ENCODE measurements around the gene NTSR1. TPM values are rescaled to one million over a fixed set of nuclear protein-coding genes. Genes with fewer than 3 reads are reported as not detected.

NTSR1 gene
- total and polyA plus RNA-seq, 2 of the 13 experiments (the other 11 are each of a cell fraction or from before 2014, with no cell fraction given), result 0.09 to 0.12 TPM

DNA sequence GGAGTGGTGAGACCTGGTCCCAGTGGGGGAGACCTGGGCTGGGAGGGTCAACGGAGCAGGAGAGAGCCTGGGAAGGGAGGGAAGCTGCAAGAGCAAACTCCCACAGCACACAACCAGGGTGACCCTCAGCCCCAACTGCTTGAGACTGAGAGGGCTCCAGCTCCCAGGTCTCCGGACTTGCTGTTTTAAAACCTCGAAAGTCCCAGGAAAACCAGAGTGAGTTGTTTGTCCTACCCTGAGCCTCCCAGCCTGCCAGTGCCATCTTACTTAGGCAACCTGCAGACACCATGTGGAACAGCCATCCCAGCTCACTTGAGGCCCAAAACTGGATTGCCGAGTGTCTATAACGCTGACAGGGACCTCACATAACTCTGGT, 4.8 kb upstream of the NTSR1 start:
- Histone ChIP-seq H3K36me3 (replicated peaks in 1 of 2; ENCODE audit: control insufficient read depth in 1 of 2, insufficient read depth in 2 of 2, low read length in 2 of 2) (no peaks in the 10 kb centered on the region), H3K27ac (ENCODE audit: extremely low read length, insufficient read depth, low read length) (no peak overlapping the region), H2AFZ (ENCODE audit: low read length) (no peak overlapping the region), H3K27me3 (ENCODE audit: control insufficient read depth in 1 of 2, insufficient read depth in 2 of 2, low read length in 2 of 2) (peaks cover 40 to 93% of the 10 kb centered on the region in 2 experiments), H3K4me1 (ENCODE audit: insufficient read depth, low read length) (peaks cover 8% of the 10 kb centered on the region; the same call in 1 of the 2 replicates), H4K20me1 (ENCODE audit: insufficient read depth, low read length) (no peaks in the 10 kb centered on the region; the same call in 1 of the 2 replicates), H3K9ac (ENCODE audit: insufficient read depth, low read depth, low read length) (no peak overlapping the region), H3K9me3 (ENCODE audit: low read length) (no peaks in the 10 kb centered on the region), H3K4me3 (replicated peaks in 1 of 3; ENCODE audit: insufficient read depth in 1 of 3, low read depth in 2 of 3, low read length in 3 of 3) (no peak overlapping the region), H3K4me2 (ENCODE audit: low read depth, low read length) (no peak overlapping the region), H3K79me2 (ENCODE audit: insufficient read depth, low read length) (no peaks in the 10 kb centered on the region)
- TF ChIP-seq ZFP36 (IDR thresholded peaks at IDR 0.05; ENCODE audit: borderline replicate concordance, low read depth, low read length, partially characterized antibody), result no peak
- no peak for TF ChIP-seq HDAC6 (IDR thresholded peaks at IDR 0.05; ENCODE audit: low read depth, low read length)
- 0 out of 2 replicates have a peak, but pooled peaks have one; percentile 25 for TF ChIP-seq NRL (CRISPR knock-in tag; IDR thresholded peaks at IDR 0.05; ENCODE audit: borderline replicate concordance)
- 0 out of 2 replicates have a peak, but pooled peaks have one; percentile 19 for TF ChIP-seq ZNF891 (CRISPR knock-in tag; IDR thresholded peaks at IDR 0.05)
- FAIRE-seq, result no peak
- ChIA-PET CTCF (ENCODE audit: low intra/inter-chr PET ratio, low total read pairs) (no interaction called here), POLR2A (no interaction called here)
- no TSS peak for BruUV-seq (replicated peaks)
- in situ Hi-C loops (cut with HindIII; ENCODE audit: extremely low pct_ligation_motif_present, low pct_unique_long_range_greater_than_20kb) (no loop called here), intact Hi-C loops (cut with micrococcal nuclease; ENCODE audit: unreplicated experiment) (no loop called here)
- DNase-seq (ENCODE audit: low spot score), result no peak
- 23% methylated on average over 5 of the region's 5 CpGs for WGBS (ENCODE audit: low lambda C conversion rate)
- ATAC-seq, result no peak

DNA sequence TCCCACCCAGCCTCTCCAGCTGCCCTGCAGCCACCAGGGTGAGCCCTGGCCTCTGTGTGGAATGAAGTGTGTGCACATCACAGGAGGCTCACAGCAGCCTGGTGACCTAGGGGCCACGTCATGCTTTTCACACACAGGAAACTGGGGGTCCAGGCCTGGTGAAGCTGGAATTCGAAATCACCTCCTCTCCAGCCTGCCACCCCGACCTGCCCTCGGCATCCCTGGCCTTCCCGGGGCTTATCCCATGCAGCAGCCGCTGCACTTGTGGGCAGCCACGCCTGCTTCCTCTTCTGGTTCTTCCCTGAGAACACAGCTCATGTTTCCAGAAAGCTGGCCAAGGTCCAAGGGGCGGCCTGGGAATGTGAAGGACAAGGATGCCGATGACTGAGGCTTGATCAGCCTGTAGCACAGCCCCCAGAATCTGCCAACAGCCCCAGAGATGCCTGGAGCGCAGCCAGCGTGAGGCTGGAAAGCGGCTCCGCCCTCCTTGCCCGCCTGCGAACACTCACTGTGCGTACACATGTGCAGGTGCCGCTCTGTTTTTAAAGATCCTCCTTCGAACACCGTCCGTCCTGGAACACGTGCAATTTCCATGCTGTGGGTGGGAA, 4.2 kb upstream of the NTSR1 start:
- H3K27me3 ChIP-seq (ENCODE audit: control insufficient read depth in 1 of 2, insufficient read depth in 2 of 2, low read length in 2 of 2), result peaks cover 43 to 92% of the 10 kb centered on the region in 2 experiments
- ChIA-PET CTCF (ENCODE audit: low intra/inter-chr PET ratio, low total read pairs) (no interaction called here), POLR2A (no interaction called here)
- no peaks in the 10 kb centered on the region; the same call in 1 of the 2 replicates for H4K20me1 ChIP-seq (ENCODE audit: insufficient read depth, low read length)
- DNase-seq (ENCODE audit: low spot score) (peak; percentile 67), FAIRE-seq (peak; percentile 49), ATAC-seq (no peak; the same call in 2 of the 3 replicates)
- in situ Hi-C loops (cut with HindIII; ENCODE audit: extremely low pct_ligation_motif_present, low pct_unique_long_range_greater_than_20kb), result no loop called here
- H3K9ac ChIP-seq (ENCODE audit: insufficient read depth, low read depth, low read length), result no peak overlapping the region
- no peak overlapping the region for H2AFZ ChIP-seq (ENCODE audit: low read length)
- H3K27ac ChIP-seq (ENCODE audit: extremely low read length, insufficient read depth, low read length), result no peak overlapping the region
- H3K79me2 ChIP-seq (ENCODE audit: insufficient read depth, low read length), result no peaks in the 10 kb centered on the region
- BruUV-seq (replicated peaks), result no TSS peak
- no peak overlapping the region for H3K4me2 ChIP-seq (ENCODE audit: low read depth, low read length)
- peaks cover 8% of the 10 kb centered on the region; the same call in 1 of the 2 replicates for H3K4me1 ChIP-seq (ENCODE audit: insufficient read depth, low read length)
- intact Hi-C loops (cut with micrococcal nuclease; ENCODE audit: unreplicated experiment), result no loop called here
- no peak overlapping the region for H3K4me3 ChIP-seq (replicated peaks in 1 of 3; ENCODE audit: insufficient read depth in 1 of 3, low read depth in 2 of 3, low read length in 3 of 3)
- no peaks in the 10 kb centered on the region for H3K9me3 ChIP-seq (ENCODE audit: low read length)
- no peaks in the 10 kb centered on the region for H3K36me3 ChIP-seq (replicated peaks in 1 of 2; ENCODE audit: control insufficient read depth in 1 of 2, insufficient read depth in 2 of 2, low read length in 2 of 2)
- WGBS (ENCODE audit: low lambda C conversion rate), result 5% methylated on average over 20 of the region's 21 CpGs
- peak; percentile 44; the same call in 1 of the 2 replicates for TF ChIP-seq SIX4 (CRISPR knock-in tag; IDR thresholded peaks at IDR 0.05)
- 0 out of 2 replicates have a peak, but pooled peaks have one; percentile 12 for TF ChIP-seq ZNF768 (CRISPR knock-in tag; IDR thresholded peaks at IDR 0.05)
- TF ChIP-seq ZNF891 (CRISPR knock-in tag; IDR thresholded peaks at IDR 0.05), result 0 out of 2 replicates have a peak, but pooled peaks have one; percentile 11
- TF ChIP-seq ZNF180 (CRISPR knock-in tag; IDR thresholded peaks at IDR 0.05; ENCODE audit: borderline replicate concordance, low read depth), result no peak
- TF ChIP-seq, protein P1, sequence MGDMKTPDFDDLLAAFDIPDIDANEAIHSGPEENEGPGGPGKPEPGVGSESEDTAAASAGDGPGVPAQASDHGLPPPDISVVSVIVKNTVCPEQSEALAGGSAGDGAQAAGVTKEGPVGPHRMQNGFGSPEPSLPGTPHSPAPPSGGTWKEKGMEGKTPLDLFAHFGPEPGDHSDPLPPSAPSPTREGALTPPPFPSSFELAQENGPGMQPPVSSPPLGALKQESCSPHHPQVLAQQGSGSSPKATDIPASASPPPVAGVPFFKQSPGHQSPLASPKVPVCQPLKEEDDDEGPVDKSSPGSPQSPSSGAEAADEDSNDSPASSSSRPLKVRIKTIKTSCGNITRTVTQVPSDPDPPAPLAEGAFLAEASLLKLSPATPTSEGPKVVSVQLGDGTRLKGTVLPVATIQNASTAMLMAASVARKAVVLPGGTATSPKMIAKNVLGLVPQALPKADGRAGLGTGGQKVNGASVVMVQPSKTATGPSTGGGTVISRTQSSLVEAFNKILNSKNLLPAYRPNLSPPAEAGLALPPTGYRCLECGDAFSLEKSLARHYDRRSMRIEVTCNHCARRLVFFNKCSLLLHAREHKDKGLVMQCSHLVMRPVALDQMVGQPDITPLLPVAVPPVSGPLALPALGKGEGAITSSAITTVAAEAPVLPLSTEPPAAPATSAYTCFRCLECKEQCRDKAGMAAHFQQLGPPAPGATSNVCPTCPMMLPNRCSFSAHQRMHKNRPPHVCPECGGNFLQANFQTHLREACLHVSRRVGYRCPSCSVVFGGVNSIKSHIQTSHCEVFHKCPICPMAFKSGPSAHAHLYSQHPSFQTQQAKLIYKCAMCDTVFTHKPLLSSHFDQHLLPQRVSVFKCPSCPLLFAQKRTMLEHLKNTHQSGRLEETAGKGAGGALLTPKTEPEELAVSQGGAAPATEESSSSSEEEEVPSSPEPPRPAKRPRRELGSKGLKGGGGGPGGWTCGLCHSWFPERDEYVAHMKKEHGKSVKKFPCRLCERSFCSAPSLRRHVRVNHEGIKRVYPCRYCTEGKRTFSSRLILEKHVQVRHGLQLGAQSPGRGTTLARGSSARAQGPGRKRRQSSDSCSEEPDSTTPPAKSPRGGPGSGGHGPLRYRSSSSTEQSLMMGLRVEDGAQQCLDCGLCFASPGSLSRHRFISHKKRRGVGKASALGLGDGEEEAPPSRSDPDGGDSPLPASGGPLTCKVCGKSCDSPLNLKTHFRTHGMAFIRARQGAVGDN (CRISPR knock-in tag; IDR thresholded peaks at IDR 0.05), result peak; percentile 44
- TF ChIP-seq RXRA (CRISPR knock-in tag; IDR thresholded peaks at IDR 0.05), result 0 out of 2 replicates have a peak, but pooled peaks have one; percentile 13
- 0 out of 2 replicates have a peak, but pooled peaks have one; percentile 25 for TF ChIP-seq HES4 (CRISPR knock-in tag; IDR thresholded peaks at IDR 0.05; ENCODE audit: borderline replicate concordance)
- TF ChIP-seq, protein P2, sequence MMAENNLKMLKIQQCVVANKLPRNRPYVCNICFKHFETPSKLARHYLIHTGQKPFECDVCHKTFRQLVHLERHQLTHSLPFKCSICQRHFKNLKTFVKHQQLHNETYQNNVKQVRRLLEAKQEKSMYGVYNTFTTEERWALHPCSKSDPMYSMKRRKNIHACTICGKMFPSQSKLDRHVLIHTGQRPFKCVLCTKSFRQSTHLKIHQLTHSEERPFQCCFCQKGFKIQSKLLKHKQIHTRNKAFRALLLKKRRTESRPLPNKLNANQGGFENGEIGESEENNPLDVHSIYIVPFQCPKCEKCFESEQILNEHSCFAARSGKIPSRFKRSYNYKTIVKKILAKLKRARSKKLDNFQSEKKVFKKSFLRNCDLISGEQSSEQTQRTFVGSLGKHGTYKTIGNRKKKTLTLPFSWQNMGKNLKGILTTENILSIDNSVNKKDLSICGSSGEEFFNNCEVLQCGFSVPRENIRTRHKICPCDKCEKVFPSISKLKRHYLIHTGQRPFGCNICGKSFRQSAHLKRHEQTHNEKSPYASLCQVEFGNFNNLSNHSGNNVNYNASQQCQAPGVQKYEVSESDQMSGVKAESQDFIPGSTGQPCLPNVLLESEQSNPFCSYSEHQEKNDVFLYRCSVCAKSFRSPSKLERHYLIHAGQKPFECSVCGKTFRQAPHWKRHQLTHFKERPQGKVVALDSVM (CRISPR knock-in tag; IDR thresholded peaks at IDR 0.05), result no peak
